HCT116 (cell line): ENCODE data around the gene OTOP3. TPM values are rescaled to one million over a fixed set of nuclear protein-coding genes. Genes with fewer than 3 reads are reported as not detected.

ENCODE experiments used
- ATAC-seq: fragments of 200-7000 bp; cut with Tn5 transposase; 2 replicates; pipeline ENCODE4 v1.9.1; 2020; ENCODE audit warnings: mild to moderate bottlenecking, moderate library complexity
- BruUV-seq: library from RNA; stranded (reverse); fragments of 400-500 nt; replicated peaks from 2 replicates; lab custom pipeline; 2021; lab: Mats Ljungman, UMichigan
- CTCF ChIA-PET: fragments of 300-600 bp; sonication (Branson Sonifier 250); formaldehyde crosslinking; loops from one replicate; lab custom pipeline; 2021; ENCODE audit warnings: antibody characterized with exemption; lab: Charles Lee
- POLR2A ChIA-PET: fragments of 300-600, 350-600 bp; sonication (Branson Sonifier 250); formaldehyde crosslinking; loops from one replicate; lab custom pipeline; 2021; ENCODE audit warnings: antibody characterized with exemption; lab: Charles Lee
- RAD21 ChIA-PET, 2 experiments: fragments of 300-600 bp; sonication (Branson Sonifier 250); formaldehyde crosslinking; loops; one replicate each; lab custom pipeline; 2023; ENCODE audit warnings: low total read pairs in 2 of 2; ENCODE audit not compliant: uncharacterized antibody in 2 of 2, unreplicated experiment in 2 of 2, low non-redundant PET in 1 of 2; lab: Charles Lee
- DNase-seq: peaks from one replicate; pipeline ENCODE4 v3.0.0-alpha.2; 2010; ENCODE audit warnings: low read depth, low spot score
- H2AFZ ChIP-seq: fragments of 200-600 bp; shearing (Covaris generic), sonication (generic); 2 replicates; pipeline ENCODE4 v1.6.1; 2017; ENCODE audit warnings: low read depth, mixed run types, mixed read lengths, antibody characterized with exemption, low read length; ENCODE audit not compliant: poor library complexity, severe bottlenecking
- H3K27ac ChIP-seq: 2 replicates; pipeline ENCODE4 v1.5.1; 2012; ENCODE audit warnings: low read depth, low read length
- H3K27me3 ChIP-seq: fragments of 200-600 bp; sonication (generic); 2 replicates; pipeline ENCODE4 v1.6.1; 2016; ENCODE audit warnings: mixed run types, low read length, mixed read lengths; ENCODE audit not compliant: insufficient read depth
- H3K36me3 ChIP-seq, 2 experiments: fragments of 200-500 bp in 1 of 2; fragments of 200-600 bp in 1 of 2; sonication (Bioruptor generic) in 1 of 2; sonication (generic) in 1 of 2; 2 replicates each; pipeline versions ENCODE4 v1.5.1 to v1.6.1; 2014 to 2016; ENCODE audit warnings: low read length in 2 of 2, inconsistent platforms in 1 of 2, mixed read lengths in 1 of 2, mixed run types in 1 of 2; ENCODE audit not compliant: insufficient read depth in 2 of 2, control insufficient read depth in 1 of 2
- H3K4me1 ChIP-seq, 2 experiments: fragments of 200-600 bp in 1 of 2; sonication (generic) in 1 of 2; 2 replicates each; pipeline versions ENCODE4 v1.5.1 to v1.6.1; 2012 to 2017; ENCODE audit warnings: low read length in 2 of 2, inconsistent platforms in 1 of 2, mild to moderate bottlenecking in 1 of 2, mixed read lengths in 1 of 2, mixed run types in 1 of 2, moderate library complexity in 1 of 2; ENCODE audit not compliant: insufficient read depth in 2 of 2, control insufficient read depth in 1 of 2
- H3K4me2 ChIP-seq: fragments of 200-600 bp; sonication (generic); 2 replicates; pipeline ENCODE4 v1.6.1; 2017; ENCODE audit warnings: mixed run types, low read length, mixed read lengths
- H3K4me3 ChIP-seq, 2 experiments: fragments of 200-600 bp in 1 of 2; sonication (generic) in 1 of 2; replicated peaks in 1 of 2; 2 replicates each; pipeline ENCODE4 v1.5.1; 2011 to 2016; ENCODE audit warnings: low read length in 2 of 2, control low read depth in 1 of 2, low read depth in 1 of 2, mild to moderate bottlenecking in 1 of 2, mixed read lengths in 1 of 2, mixed run types in 1 of 2
- H3K79me2 ChIP-seq: fragments of 200-600 bp; sonication (generic); 2 replicates; pipeline ENCODE4 v1.6.1; 2017; ENCODE audit warnings: mild to moderate bottlenecking, mixed run types, low read length, moderate library complexity, mixed read lengths; ENCODE audit not compliant: insufficient read depth
- H3K9ac ChIP-seq: fragments of 200-600 bp; sonication (generic); 2 replicates; pipeline ENCODE4 v1.6.1; 2016; ENCODE audit warnings: low read length, mixed read lengths
- H3K9me2 ChIP-seq: fragments of 200-600 bp; sonication (generic), shearing (Covaris generic); 2 replicates; pipeline ENCODE4 v1.6.1; 2017; ENCODE audit warnings: mixed run types, mild to moderate bottlenecking, moderate library complexity; ENCODE audit not compliant: insufficient read depth
- H3K9me3 ChIP-seq, 2 experiments: fragments of 200-500 bp in 1 of 2; fragments of 200-600 bp in 1 of 2; sonication (Bioruptor generic) in 1 of 2; sonication (generic) in 1 of 2; 2 replicates each; pipeline ENCODE4 v1.6.1; 2014 to 2017; ENCODE audit warnings: low read length in 2 of 2, mixed read lengths in 2 of 2, inconsistent platforms in 1 of 2, low read depth in 1 of 2, mild to moderate bottlenecking in 1 of 2, mixed run types in 1 of 2, moderate library complexity in 1 of 2; ENCODE audit not compliant: control insufficient read depth in 1 of 2, insufficient read depth in 1 of 2
- H4K20me1 ChIP-seq: fragments of 200-600 bp; sonication (generic), shearing (Covaris generic); 2 replicates; pipeline ENCODE4 v1.6.1; 2017; ENCODE audit warnings: mixed run types, mild to moderate bottlenecking, moderate library complexity; ENCODE audit not compliant: insufficient read depth
- CBX3 ChIP-seq: IDR thresholded peaks from 2 replicates; pipeline ENCODE4 v1.6.1; 2012; ENCODE audit warnings: low read depth
- CEBPB ChIP-seq: IDR thresholded peaks from 2 replicates; pipeline ENCODE4 v1.6.1; 2012; ENCODE audit warnings: low read depth
- ELF1 ChIP-seq: IDR thresholded peaks from 2 replicates; pipeline ENCODE4 v1.6.1; 2012; ENCODE audit warnings: low read depth, borderline replicate concordance
- EZH2phosphoT487 ChIP-seq: fragments of 200-600 bp; IDR thresholded peaks from 2 replicates; pipeline ENCODE4 v1.6.1; 2018; ENCODE audit warnings: antibody characterized with exemption, borderline replicate concordance
- FOSL1 ChIP-seq: IDR thresholded peaks from 2 replicates; pipeline ENCODE4 v1.6.1; 2012; ENCODE audit warnings: low read depth
- JUND ChIP-seq: IDR thresholded peaks from 2 replicates; pipeline ENCODE4 v1.6.1; 2012
- POLR2AphosphoS5 ChIP-seq: IDR thresholded peaks from 2 replicates; pipeline ENCODE4 v1.6.1; 2011; ENCODE audit warnings: mild to moderate bottlenecking, low read depth, low read length, moderate library complexity
- RAD21 ChIP-seq: IDR thresholded peaks from 2 replicates; pipeline ENCODE4 v1.6.1; 2012; ENCODE audit warnings: low read depth, mild to moderate bottlenecking
- SIN3A ChIP-seq: IDR thresholded peaks from 2 replicates; pipeline ENCODE4 v1.6.1; 2012; ENCODE audit warnings: low read depth
- SP1 ChIP-seq: IDR thresholded peaks from 2 replicates; pipeline ENCODE4 v1.6.1; 2012; ENCODE audit warnings: low read depth
- TCF7L2 ChIP-seq: IDR thresholded peaks from 2 replicates; pipeline ENCODE4 v1.7.0; 2011; ENCODE audit warnings: borderline replicate concordance, inconsistent platforms; ENCODE audit not compliant: insufficient read depth, insufficient read length; ENCODE audit errors: extremely low read depth
- YY1 ChIP-seq: IDR thresholded peaks from 2 replicates; pipeline ENCODE4 v1.6.1; 2011; ENCODE audit warnings: low read length, low read depth, moderate library complexity, mild to moderate bottlenecking; ENCODE audit not compliant: insufficient replicate concordance; ENCODE audit errors: extremely low read depth
- ZFX ChIP-seq: fragments of 450-650 bp; IDR thresholded peaks from 2 replicates; pipeline ENCODE4 v1.6.1; 2017
- ZNF274 ChIP-seq: fragments of 200-500 bp; sonication (Bioruptor generic); IDR thresholded peaks from 2 replicates; pipeline ENCODE4 v1.6.1; 2014; ENCODE audit warnings: mild to moderate bottlenecking, low read depth, low read length, inconsistent platforms
- intact Hi-C: fragments of 100-400 bp; cut with micrococcal nuclease; formaldehyde crosslinking; loops from 2 replicates; pipeline ENCODE4 v1.10.0; 2022
- total RNA-seq: library from RNA; stranded (reverse); gene quantifications from one replicate; pipeline ENCODE4 v1.2.1, GENCODE V29; 2021; ENCODE audit not compliant: unreplicated experiment
- TF ChIP-seq, protein P1 (sequence below): IDR thresholded peaks from 2 replicates; pipeline ENCODE4 v1.6.1; 2011; ENCODE audit warnings: mild to moderate bottlenecking, low read length, moderate library complexity; ENCODE audit not compliant: insufficient replicate concordance; ENCODE audit errors: extremely low read depth
- TF ChIP-seq, protein P2 (sequence below): IDR thresholded peaks from 2 replicates; pipeline ENCODE4 v1.6.1; 2012
- TF ChIP-seq, protein P3 (sequence below), 3 experiments: fragments of 200-600 bp in 1 of 3; sonication (generic) in 1 of 3; IDR thresholded peaks in 2 of 3; conservative IDR thresholded peaks in 1 of 3; 2 replicates each; pipeline ENCODE4 v1.5.1; 2012 to 2017; ENCODE audit warnings: low read depth in 2 of 3, low read length in 2 of 3, antibody characterized with exemption in 1 of 3, borderline replicate concordance in 1 of 3, control low read depth in 1 of 3, mild to moderate bottlenecking in 1 of 3, mixed read lengths in 1 of 3, mixed run types in 1 of 3, moderate library complexity in 1 of 3; ENCODE audit not compliant: insufficient read depth in 1 of 3

The OTOP3 gene
- total RNA-seq, 1 experiment from 2014 or later: not detected

DNA sequence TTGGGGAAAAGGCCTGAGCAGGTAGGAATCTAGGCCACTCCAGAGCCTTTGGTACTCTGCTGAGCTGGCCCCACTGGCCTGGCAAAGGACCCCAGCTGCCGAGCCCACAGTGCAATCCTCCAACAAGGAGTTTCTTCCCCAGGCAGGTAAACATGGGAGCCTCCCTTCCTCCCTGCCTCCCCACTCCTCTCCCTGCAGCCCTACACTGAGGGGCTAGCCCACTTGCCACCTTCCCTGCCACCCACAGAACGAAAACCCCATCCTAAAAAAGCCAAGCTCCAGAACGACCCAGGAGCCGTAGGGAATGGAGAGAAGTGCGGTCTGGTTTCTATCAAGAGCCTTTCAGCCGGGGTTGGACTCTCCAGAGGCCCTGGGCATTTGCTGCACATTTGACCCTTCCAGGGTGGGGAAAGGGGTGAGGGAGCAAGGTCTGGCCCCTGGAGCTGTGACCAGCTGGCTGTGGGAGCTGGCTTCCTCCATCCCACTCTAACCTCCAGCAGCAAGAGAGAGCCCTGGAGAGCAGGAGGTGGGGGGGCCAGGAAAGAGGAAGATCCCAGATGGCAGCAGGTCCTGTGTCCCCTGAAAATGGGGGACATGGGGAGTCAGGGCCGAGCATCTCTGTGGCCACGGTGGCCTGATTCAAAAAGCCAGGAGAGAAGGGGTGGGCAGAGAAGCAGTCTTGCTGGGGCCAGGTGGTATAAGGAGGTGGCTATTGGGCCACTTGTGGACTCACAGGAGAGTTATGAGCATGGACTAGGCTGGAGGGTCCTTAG is 35.6 kb downstream of the OTOP3 start:
- CTCF ChIA-PET: interaction anchor here (1.0 to 4.5 kb wide), 3 partner anchors 8 to 13 kb away, joined by 3 to 36 read pairs (median 11); no protein-coding TSS in a partner anchor
- BruUV-seq: TSS peak; percentile 40
- Histone ChIP-seq H3K36me3 (no peaks in the 10 kb centered on the region), H3K27ac (peak overlapping the region; percentile 9; the same call in 1 of the 2 replicates), H2AFZ (no peak overlapping the region), H3K4me2 (peak overlapping the region; percentile 98), H3K79me2 (no peaks in the 10 kb centered on the region), H3K9ac (peak overlapping the region; percentile 69), H3K9me2 (no peaks in the 10 kb centered on the region)
- POLR2A ChIA-PET: interaction anchor here (0.6 to 1.6 kb wide), 4 partner anchors 10 to 125 kb away, joined by 3 to 5 read pairs (median 3); partner anchors contain the start of genes CDR2L and FDXR
- DNase-seq: no peak
- intact Hi-C loops: no loop called here
- RAD21 ChIA-PET: interaction anchor here in 1 of 2 experiments (0.5 kb wide), 2 partner anchors 49 to 126 kb away, joined by 4 to 10 read pairs; no protein-coding TSS in a partner anchor
- TF ChIP-seq CBX3 (no peak), ZNF274 (no peak), ELF1 (no peak), SIN3A (no peak), EZH2phosphoT487 (no peak), RAD21 (no peak), FOSL1 (no peak), TCF7L2 (no peak), POLR2AphosphoS5 (no peak), YY1 (no peak), SP1 (no peak), ZFX (no peak), CEBPB (no peak), JUND (no peak)
- TF ChIP-seq, protein P1, sequence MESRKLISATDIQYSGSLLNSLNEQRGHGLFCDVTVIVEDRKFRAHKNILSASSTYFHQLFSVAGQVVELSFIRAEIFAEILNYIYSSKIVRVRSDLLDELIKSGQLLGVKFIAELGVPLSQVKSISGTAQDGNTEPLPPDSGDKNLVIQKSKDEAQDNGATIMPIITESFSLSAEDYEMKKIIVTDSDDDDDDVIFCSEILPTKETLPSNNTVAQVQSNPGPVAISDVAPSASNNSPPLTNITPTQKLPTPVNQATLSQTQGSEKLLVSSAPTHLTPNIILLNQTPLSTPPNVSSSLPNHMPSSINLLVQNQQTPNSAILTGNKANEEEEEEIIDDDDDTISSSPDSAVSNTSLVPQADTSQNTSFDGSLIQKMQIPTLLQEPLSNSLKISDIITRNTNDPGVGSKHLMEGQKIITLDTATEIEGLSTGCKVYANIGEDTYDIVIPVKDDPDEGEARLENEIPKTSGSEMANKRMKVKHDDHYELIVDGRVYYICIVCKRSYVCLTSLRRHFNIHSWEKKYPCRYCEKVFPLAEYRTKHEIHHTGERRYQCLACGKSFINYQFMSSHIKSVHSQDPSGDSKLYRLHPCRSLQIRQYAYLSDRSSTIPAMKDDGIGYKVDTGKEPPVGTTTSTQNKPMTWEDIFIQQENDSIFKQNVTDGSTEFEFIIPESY: no peak
- TF ChIP-seq, protein P2, sequence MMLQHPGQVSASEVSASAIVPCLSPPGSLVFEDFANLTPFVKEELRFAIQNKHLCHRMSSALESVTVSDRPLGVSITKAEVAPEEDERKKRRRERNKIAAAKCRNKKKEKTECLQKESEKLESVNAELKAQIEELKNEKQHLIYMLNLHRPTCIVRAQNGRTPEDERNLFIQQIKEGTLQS: no peak
- TF ChIP-seq, protein P3, sequence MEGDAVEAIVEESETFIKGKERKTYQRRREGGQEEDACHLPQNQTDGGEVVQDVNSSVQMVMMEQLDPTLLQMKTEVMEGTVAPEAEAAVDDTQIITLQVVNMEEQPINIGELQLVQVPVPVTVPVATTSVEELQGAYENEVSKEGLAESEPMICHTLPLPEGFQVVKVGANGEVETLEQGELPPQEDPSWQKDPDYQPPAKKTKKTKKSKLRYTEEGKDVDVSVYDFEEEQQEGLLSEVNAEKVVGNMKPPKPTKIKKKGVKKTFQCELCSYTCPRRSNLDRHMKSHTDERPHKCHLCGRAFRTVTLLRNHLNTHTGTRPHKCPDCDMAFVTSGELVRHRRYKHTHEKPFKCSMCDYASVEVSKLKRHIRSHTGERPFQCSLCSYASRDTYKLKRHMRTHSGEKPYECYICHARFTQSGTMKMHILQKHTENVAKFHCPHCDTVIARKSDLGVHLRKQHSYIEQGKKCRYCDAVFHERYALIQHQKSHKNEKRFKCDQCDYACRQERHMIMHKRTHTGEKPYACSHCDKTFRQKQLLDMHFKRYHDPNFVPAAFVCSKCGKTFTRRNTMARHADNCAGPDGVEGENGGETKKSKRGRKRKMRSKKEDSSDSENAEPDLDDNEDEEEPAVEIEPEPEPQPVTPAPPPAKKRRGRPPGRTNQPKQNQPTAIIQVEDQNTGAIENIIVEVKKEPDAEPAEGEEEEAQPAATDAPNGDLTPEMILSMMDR (IDR thresholded peaks at IDR 0.05 in 2 of 3, conservative IDR thresholded peaks at IDR 0.05 in 1 of 3; ENCODE audit: borderline replicate concordance in 1 of 3, insufficient read depth in 1 of 3, low read depth in 2 of 3, low read length in 2 of 3): no peak
- TF ChIP-seq, all 23 proteins: peak for 0
- Histone ChIP-seq H3K4me3 (peak overlapping the region; percentile 80 to 84), H4K20me1 (no peaks in the 10 kb centered on the region), H3K9me3 (no peaks in the 10 kb centered on the region), H3K4me1 (peaks cover 39 to 42% of the 10 kb centered on the region in 2 experiments), H3K27me3 (no peaks in the 10 kb centered on the region)
- no peak for ATAC-seq
